K562 (cell line): ENCODE data around the gene WDR5B. TPM values are rescaled to one million over a fixed set of nuclear protein-coding genes. Genes with fewer than 3 reads are reported as not detected.
A peak's percentile ranks its signal among the peaks of the same experiment; 100 is the strongest.

ENCODE experiments used
- ARID3B ChIP-seq: fragments of 250-450 bp; sonication (Bioruptor Pico); IDR thresholded peaks from 2 replicates; pipeline ENCODE4 v1.4.0; 2020; ENCODE audit warnings: borderline replicate concordance
- CHD7 ChIP-seq: fragments of 200-600 bp; sonication (generic); IDR thresholded peaks from one replicate; pipeline ENCODE4 v1.6.1; 2012; ENCODE audit warnings: mild to moderate bottlenecking, low read depth, low read length, inconsistent platforms
- EZH2 ChIP-seq: IDR thresholded peaks from 2 replicates; pipeline ENCODE4 v1.6.1; 2012; ENCODE audit warnings: low read depth, mild to moderate bottlenecking, inconsistent platforms, low read length, borderline replicate concordance
- MAX ChIP-seq: sonication (generic); formaldehyde crosslinking; IDR thresholded peaks from 2 replicates; pipeline ENCODE4 v1.9.0; 2022; ENCODE audit warnings: mild to moderate bottlenecking, missing genetic modification reagents
- NBN ChIP-seq: fragments of 450-650 bp; IDR thresholded peaks from 2 replicates; pipeline ENCODE4 v1.6.1; 2016; ENCODE audit warnings: low read depth, mild to moderate bottlenecking
- NELFE ChIP-seq: IDR thresholded peaks from 2 replicates; pipeline ENCODE4 v1.6.1; 2011; ENCODE audit warnings: mild to moderate bottlenecking; ENCODE audit not compliant: insufficient read depth, insufficient read length
- PRDM10 ChIP-seq: fragments of 450-650 bp; IDR thresholded peaks from 2 replicates; pipeline ENCODE4 v1.6.1; 2018; ENCODE audit not compliant: partially characterized antibody
- TAF9B ChIP-seq: fragments of 450-650 bp; IDR thresholded peaks from 2 replicates; pipeline ENCODE4 v1.6.1; 2018; ENCODE audit warnings: mild to moderate bottlenecking; ENCODE audit not compliant: partially characterized antibody
- ZNF41 ChIP-seq: fragments of 250-450 bp; sonication (Bioruptor Pico); conservative IDR thresholded peaks from 2 replicates; pipeline ENCODE4 v1.4.0; 2020; ENCODE audit warnings: mild to moderate bottlenecking
- polyA plus RNA-seq, 8 experiments: library from polyadenylated mRNA; depleted of rRNA in 4 of 8; stranded (reverse) in 5 of 8; unstranded in 3 of 8; fragments of >200 nt; fragmentation: Nextera tagmentation in 2 of 8; fragmentation: Illumina TruSeq in 1 of 8; extraction: Ambion mirVana in 2 of 8; extraction: Trizol in 1 of 8; gene quantifications; 2 replicates each; pipeline versions ENCODE4 v1.2.1 to v1.2.3, GENCODE V29; 2011 to 2014; ENCODE audit warnings: inconsistent platforms in 1 of 8, missing spikeins in 1 of 8
- total RNA-seq, 7 experiments: library from RNA; depleted of rRNA in 6 of 7; stranded (reverse); fragments of >200 nt in 6 of 7; fragmentation: Illumina TruSeq in 2 of 7; extraction: Trizol in 2 of 7; gene quantifications; 2 replicates each; pipeline versions ENCODE4 v1.2.1 to v1.2.3, GENCODE V29; 2011 to 2021; ENCODE audit warnings: low replicate concordance in 1 of 7

Gene WDR5B
- total and polyA plus RNA-seq, 9 of the 15 experiments (the other 6 are each of a cell fraction or from before 2014, with no cell fraction given), result 2.8 to 10.1 (median 4.2) TPM

- no peak for TF ChIP-seq CHD7
- no peak for TF ChIP-seq ARID3B (CRISPR knock-in tag)
- TF ChIP-seq EZH2, result no peak
- TF ChIP-seq ZNF41 (CRISPR knock-in tag), result no peak
- TF ChIP-seq PRDM10, result peak; percentile 77
- peak; percentile 53 for TF ChIP-seq TAF9B
- TF ChIP-seq NBN, result 0 out of 2 replicates have a peak, but pooled peaks have one; percentile 32
- TF ChIP-seq NELFE, result no peak
- TF ChIP-seq MAX (CRISPR knock-in tag), result peak; percentile 83
These were observed 31.8 kb downstream of the WDR5B start, which contains the start of gene FAM162A (continued) for GRCh38 chr3:122383771-122384697.
